Activated T-cell treated with anti-CD3 and anti-CD28 coated beads, Interleukin-2, amount 50 U/mL, for 1 hour (primary cell): ENCODE measurements around the gene KDM5D.

Experiments used
- DNase-seq: peaks from one replicate; pipeline ENCODE4 v3.0.0-alpha.2; 2020

KDM5D gene

GRCh38 chrY:19744381-19745378 is at the start of gene KDM5D:
TSS of gene KDM5D (minus strand) at chrY:19744726. CDS start at chrY:19744534, 192 bp downstream.
- DNase-seq: no peak

GRCh38 chrY:19768375-19768774 is 23.8 kb upstream of the KDM5D start:
- no peak for DNase-seq

DNA sequence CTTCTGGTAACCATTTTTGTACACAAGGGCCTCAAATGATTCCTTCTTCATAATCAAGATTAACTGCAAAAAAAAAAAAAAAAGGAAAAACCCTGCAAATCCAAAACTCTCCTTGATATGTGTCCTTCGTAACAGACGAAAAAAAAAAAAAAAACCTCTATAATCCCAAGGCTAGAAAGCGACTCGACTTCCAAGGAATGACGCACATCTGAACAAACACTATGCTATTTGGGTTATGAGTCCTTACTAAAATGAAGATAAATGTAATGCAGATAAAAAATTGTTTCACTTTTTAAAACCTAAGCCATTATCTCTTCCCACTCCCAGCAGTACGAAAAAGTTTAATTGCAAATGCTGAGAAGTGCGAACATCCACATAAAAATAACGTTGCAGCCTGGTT is 1.2 kb downstream of the KDM5D start:
- no peak for DNase-seq

GRCh38 chrY:19742153-19742552 is 2.4 kb downstream of the KDM5D start:
- no peak for DNase-seq

GRCh38 chrY:19734425-19734824 is 10.1 kb downstream of the KDM5D start:
- DNase-seq: no peak

DNA sequence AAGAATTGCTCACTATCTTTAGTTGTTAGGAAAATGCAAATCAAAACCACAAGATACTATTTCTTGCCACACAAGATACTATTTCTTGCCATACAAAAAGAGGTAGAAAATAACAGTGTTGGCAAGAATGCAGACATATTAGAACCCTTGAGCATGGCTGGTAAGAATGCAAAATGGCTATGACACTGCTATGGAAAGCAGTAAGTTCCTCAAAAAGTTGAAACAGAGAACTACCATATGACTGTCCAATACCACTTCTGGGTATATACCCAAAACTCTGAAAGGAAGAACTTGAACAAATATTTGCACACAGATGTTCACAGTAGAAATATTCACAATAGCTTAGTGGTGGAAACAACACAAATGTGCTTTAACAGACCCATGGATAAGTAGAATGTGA is 26.6 kb downstream of the KDM5D start:
- DNase-seq: no peak

GRCh38 chrY:19717146-19717545 is 27.4 kb downstream of the KDM5D start:
- DNase-seq: no peak

DNA sequence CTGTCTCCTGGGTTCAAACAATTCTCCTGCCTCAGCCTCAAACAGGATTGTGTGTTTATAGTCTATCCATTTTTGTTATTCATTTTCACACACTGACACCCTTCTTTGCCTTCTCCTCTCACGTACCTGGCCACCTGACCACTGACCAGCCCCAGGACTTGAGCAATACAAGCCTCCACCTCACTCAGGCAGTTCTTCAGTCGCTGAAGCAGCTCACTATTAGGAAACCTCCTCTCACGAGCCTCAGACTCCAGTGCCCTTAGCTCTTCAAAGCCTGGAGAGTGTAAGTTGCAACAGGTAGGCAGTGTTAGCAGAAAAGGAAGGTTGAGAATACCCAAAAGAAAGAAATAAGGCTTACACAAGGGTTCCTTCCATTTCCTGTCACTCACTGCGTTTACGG is 29.3 kb downstream of the KDM5D start:
- no peak for DNase-seq

DNA sequence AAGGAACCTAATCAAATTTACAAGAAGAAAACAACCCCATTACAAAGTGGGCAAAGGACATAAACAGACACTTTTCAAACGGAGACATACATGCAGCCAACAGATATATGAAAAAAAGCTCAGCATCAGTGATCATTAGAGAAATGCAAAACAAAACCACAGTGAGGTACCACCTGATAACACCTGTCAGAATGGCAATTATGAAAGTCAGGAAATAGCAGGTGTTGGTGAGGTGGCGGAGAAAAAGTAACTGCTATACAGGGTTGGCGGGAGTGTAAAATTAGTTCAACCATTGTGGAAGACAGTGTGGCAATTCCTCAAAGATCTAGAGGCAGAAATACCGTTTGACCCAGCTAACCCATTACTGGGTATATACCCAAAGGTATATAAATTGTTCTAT is 31.1 kb downstream of the KDM5D start:
- DNase-seq: no peak

- DNase-seq: no peak
These were observed 38.3 kb downstream of the KDM5D start for GRCh38 chrY:19706273-19706672.

DNA sequence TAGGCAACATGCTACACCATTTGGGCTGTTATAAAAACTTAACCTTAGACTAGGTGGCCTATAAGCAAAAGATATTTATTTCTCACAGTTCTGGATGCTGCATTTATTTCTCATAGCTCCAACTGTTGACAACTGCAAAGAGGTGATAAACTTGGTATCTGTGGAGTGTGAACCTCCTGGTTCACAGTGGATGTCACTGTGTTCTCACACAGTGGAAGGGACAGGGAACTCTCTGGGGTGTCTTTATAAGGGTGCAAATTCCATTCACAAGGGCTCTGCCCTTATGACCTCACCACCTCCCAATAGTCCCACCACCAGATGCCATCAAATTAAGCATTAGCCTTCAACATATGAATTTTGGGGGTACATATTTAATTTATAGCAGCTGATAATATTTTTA is 46.0 kb downstream of the KDM5D start:
- no peak for DNase-seq

- DNase-seq: no peak
These were observed 63.7 kb downstream of the KDM5D start for GRCh38 chrY:19680821-19681220.
